ENCODE results near the gene SKI. TPM values are rescaled to one million over a fixed set of nuclear protein-coding genes. Genes with fewer than 3 reads are reported as not detected.

The SKI gene
- total and polyA plus RNA-seq, 9 of the 15 experiments (the other 6 are each of a cell fraction or from before 2014, with no cell fraction given): 0.10 to 60.5 (median 4.6) TPM

GRCh38 chr1:2205191-2205952, 22.7 kb upstream of the SKI start (continued):
- TF ChIP-seq ZKSCAN3 (CRISPR knock-in tag; IDR thresholded peaks at IDR 0.05) (no peak), TGIF2 (CRISPR knock-in tag; IDR thresholded peaks at IDR 0.05) (0 out of 2 replicates have a peak, but pooled peaks have one; percentile 80), MIER1 (IDR thresholded peaks at IDR 0.05; ENCODE audit: low read depth) (no peak), KAT7 (CRISPR knock-in tag; IDR thresholded peaks at IDR 0.05; ENCODE audit: borderline replicate concordance) (0 out of 2 replicates have a peak, but pooled peaks have one; percentile 64), FOXP4 (CRISPR knock-in tag; IDR thresholded peaks at IDR 0.05; ENCODE audit: borderline replicate concordance) (peak; percentile 95; the same call in 1 of the 2 replicates), MBD1 (CRISPR knock-in tag; IDR thresholded peaks at IDR 0.05) (peak; percentile 94; the same call in 1 of the 2 replicates), ZNF232 (CRISPR knock-in tag; IDR thresholded peaks at IDR 0.05) (peak; percentile 91), SAFB (IDR thresholded peaks at IDR 0.05; ENCODE audit: borderline replicate concordance, low read depth, low read length) (peak; percentile 84), ZC3H4 (CRISPR knock-in tag; IDR thresholded peaks at IDR 0.05; ENCODE audit: borderline replicate concordance) (0 out of 2 replicates have a peak, but pooled peaks have one; percentile 0), TCF3 (CRISPR knock-in tag; IDR thresholded peaks at IDR 0.05) (peak; percentile 18; the same call in 1 of the 2 replicates), TBP (optimal IDR thresholded peaks at IDR 0.05; ENCODE audit: low read depth, low read length) (peak; percentile 48), EGR1 (conservative IDR thresholded peaks at IDR 0.05) (peak; percentile 91), ZNF12 (CRISPR knock-in tag; IDR thresholded peaks at IDR 0.05) (0 out of 2 replicates have a peak, but pooled peaks have one; percentile 53), RB1 (IDR thresholded peaks at IDR 0.05; ENCODE audit: low read depth) (peak; percentile 89), ZNF583 (CRISPR knock-in tag; IDR thresholded peaks at IDR 0.05) (peak; percentile 56; the same call in 1 of the 2 replicates), ZBTB9 (CRISPR knock-in tag; IDR thresholded peaks at IDR 0.05) (peak; percentile 91; the same call in 1 of the 2 replicates), HOMEZ (CRISPR knock-in tag; IDR thresholded peaks at IDR 0.05) (peak; percentile 81; the same call in 1 of the 2 replicates), KLF13 (tag; IDR thresholded peaks at IDR 0.05; ENCODE audit: borderline replicate concordance, low read depth) (peak; percentile 9; the same call in 1 of the 2 replicates), ID3 (CRISPR knock-in tag; IDR thresholded peaks at IDR 0.05) (no peak), ID3 (tag; IDR thresholded peaks at IDR 0.05) (peak; percentile 79)

Data from K562 (cell line).